Measurements from ENCODE around the gene SLC7A9. TPM values are rescaled to one million over a fixed set of nuclear protein-coding genes. Genes with fewer than 3 reads are reported as not detected.

Gene SLC7A9
- total and polyA plus RNA-seq, 2 donors (not counting 3 experiments of a cell fraction or from before 2014, with no cell fraction given) = 0.06 TPM; not detected in 1

DNA sequence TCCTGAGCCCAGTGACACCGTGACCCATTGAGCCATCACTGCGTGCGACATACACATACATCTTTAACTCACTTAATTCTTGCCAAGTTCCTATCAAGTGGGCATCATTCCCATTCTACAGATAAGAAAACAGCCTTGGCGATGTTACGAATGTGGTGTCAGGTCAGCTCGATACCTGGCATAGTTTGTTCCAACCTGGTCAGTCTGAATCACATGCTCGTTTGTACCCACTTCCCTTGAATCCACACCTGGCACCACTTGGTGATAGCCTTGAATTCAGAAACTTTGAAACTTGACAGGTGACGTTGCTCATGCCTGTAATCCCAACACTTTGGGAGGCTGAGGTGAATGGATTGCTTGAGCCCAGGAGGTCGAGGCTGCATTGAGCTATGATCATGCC is 59.1 kb downstream of the SLC7A9 start:
- no peak for FAIRE-seq
- TF ChIP-seq POLR2AphosphoS5 (IDR thresholded peaks at IDR 0.05; ENCODE audit: insufficient read depth, low read depth, low read length) (no peak), FOS (IDR thresholded peaks at IDR 0.05; ENCODE audit: borderline replicate concordance, insufficient read depth, low read length) (no peak), POLR2A (IDR thresholded peaks at IDR 0.05; ENCODE audit: low read depth, low read length) (no peak), JUN (IDR thresholded peaks at IDR 0.05; ENCODE audit: borderline replicate concordance, insufficient read depth, insufficient read length, low read depth) (no peak), GATA2 (IDR thresholded peaks at IDR 0.05; ENCODE audit: insufficient read depth, insufficient read length, low read depth, low read length) (no peak), EZH2 (IDR thresholded peaks at IDR 0.05; ENCODE audit: borderline replicate concordance, low read depth, low read length, severe bottlenecking) (no peak), MYC (IDR thresholded peaks at IDR 0.05; ENCODE audit: low read depth, low read length) (no peak)
- TF ChIP-seq, protein P1, sequence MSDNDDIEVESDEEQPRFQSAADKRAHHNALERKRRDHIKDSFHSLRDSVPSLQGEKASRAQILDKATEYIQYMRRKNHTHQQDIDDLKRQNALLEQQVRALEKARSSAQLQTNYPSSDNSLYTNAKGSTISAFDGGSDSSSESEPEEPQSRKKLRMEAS (IDR thresholded peaks at IDR 0.05; ENCODE audit: insufficient read depth, insufficient read length) = no peak
- TF ChIP-seq, protein P2, sequence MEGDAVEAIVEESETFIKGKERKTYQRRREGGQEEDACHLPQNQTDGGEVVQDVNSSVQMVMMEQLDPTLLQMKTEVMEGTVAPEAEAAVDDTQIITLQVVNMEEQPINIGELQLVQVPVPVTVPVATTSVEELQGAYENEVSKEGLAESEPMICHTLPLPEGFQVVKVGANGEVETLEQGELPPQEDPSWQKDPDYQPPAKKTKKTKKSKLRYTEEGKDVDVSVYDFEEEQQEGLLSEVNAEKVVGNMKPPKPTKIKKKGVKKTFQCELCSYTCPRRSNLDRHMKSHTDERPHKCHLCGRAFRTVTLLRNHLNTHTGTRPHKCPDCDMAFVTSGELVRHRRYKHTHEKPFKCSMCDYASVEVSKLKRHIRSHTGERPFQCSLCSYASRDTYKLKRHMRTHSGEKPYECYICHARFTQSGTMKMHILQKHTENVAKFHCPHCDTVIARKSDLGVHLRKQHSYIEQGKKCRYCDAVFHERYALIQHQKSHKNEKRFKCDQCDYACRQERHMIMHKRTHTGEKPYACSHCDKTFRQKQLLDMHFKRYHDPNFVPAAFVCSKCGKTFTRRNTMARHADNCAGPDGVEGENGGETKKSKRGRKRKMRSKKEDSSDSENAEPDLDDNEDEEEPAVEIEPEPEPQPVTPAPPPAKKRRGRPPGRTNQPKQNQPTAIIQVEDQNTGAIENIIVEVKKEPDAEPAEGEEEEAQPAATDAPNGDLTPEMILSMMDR (IDR thresholded peaks at IDR 0.05; ENCODE audit: extremely low read depth in 1 of 2, insufficient read depth in 1 of 2, low read depth in 1 of 2, low read length in 2 of 2) = no peak
- ChIA-PET CTCF (no interaction called here), POLR2A (no interaction called here)
- Histone ChIP-seq H3K4me2 (ENCODE audit: insufficient read depth, low read length) (no peak overlapping the region), H4K20me1 (replicated peaks; ENCODE audit: control insufficient read depth, extremely low read depth, insufficient read depth, low read length) (no peaks in the 10 kb centered on the region), H3K27me3 (ENCODE audit: control insufficient read depth in 2 of 2, insufficient read depth in 2 of 2, low read length in 2 of 2) (peaks cover 2 to 7% of the 10 kb centered on the region in 2 experiments), H3K9ac (replicated peaks; ENCODE audit: extremely low read depth, insufficient read depth, low read length) (no peak overlapping the region), H3K4me3 (replicated peaks in 1 of 3; ENCODE audit: insufficient read depth in 1 of 3, low read depth in 1 of 3, low read length in 3 of 3) (no peak overlapping the region), H3K79me2 (ENCODE audit: control insufficient read depth, insufficient read depth, low read length) (no peaks in the 10 kb centered on the region), H3K27ac (ENCODE audit: insufficient read depth, low read depth, low read length) (no peak overlapping the region), H3K36me3 (ENCODE audit: control insufficient read depth in 2 of 2, extremely low read depth in 1 of 2, insufficient read depth in 2 of 2, low read length in 2 of 2) (no peaks in the 10 kb centered on the region), H3K9me1 (replicated peaks; ENCODE audit: control insufficient read depth, extremely low read depth, insufficient read depth, low read length) (no peaks in the 10 kb centered on the region), H3K4me1 (ENCODE audit: control insufficient read depth, extremely low read depth, insufficient read depth, low read length) (no peaks in the 10 kb centered on the region), H3K9me3 (replicated peaks; ENCODE audit: control insufficient read depth, insufficient read depth, low read length) (no peaks in the 10 kb centered on the region), H2AFZ (ENCODE audit: low read depth, low read length) (no peak overlapping the region)
- DNase-seq (ENCODE audit: low read depth, low spot score) = no peak
- dilution Hi-C loops (cut with MboI; ENCODE audit: extremely low pct_ligation_motif_present, low sequenced_read_pairs) = no loop called here
- intact Hi-C loops (cut with micrococcal nuclease) = no loop called here
- no TSS peak for BruUV-seq (replicated peaks)
